NCI-H526 (cell line): ENCODE data around the gene DNAJB11.
A peak's percentile ranks its signal among the peaks of the same experiment; 100 is the strongest.

Experiments
- DNase-seq, 2 experiments: peaks; one replicate each; lab custom pipeline; 2025; lab: John Stamatoyannopoulos, UW

Gene DNAJB11

DNA sequence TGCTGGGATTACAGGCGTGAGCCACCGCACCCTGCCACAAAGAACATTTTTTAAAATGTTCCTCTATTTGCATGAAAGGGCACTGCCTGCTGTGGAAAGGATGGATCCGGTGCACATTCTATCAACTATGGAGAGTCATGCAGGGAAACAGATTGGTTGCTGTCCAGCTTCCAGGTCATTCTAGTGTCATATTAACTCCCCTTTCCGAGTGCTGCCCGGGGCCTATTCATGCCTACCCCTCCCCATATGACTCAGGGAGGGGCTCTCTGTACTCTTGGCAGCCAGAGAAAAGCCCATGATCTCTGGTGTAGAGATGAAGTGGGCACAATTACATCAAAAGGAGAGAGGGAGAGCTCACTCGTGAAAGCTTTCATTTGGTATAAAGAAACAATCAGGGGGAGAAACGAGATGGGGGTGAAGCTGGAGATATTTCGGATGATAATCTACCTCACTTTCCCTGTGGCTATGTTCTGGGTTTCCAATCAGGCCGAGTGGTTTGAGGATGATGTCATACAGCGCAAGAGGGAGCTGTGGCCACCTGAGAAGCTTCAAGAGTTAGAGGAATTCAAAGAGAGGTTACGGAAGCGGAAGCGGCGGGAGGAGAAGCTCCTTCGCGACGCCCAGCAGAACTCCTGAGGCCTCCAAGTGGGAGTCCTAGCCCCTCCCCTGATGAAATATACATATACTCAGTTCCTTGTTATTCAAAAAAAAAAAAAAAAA, 26.2 kb downstream of the DNAJB11 start:
- no peak for DNase-seq

DNA sequence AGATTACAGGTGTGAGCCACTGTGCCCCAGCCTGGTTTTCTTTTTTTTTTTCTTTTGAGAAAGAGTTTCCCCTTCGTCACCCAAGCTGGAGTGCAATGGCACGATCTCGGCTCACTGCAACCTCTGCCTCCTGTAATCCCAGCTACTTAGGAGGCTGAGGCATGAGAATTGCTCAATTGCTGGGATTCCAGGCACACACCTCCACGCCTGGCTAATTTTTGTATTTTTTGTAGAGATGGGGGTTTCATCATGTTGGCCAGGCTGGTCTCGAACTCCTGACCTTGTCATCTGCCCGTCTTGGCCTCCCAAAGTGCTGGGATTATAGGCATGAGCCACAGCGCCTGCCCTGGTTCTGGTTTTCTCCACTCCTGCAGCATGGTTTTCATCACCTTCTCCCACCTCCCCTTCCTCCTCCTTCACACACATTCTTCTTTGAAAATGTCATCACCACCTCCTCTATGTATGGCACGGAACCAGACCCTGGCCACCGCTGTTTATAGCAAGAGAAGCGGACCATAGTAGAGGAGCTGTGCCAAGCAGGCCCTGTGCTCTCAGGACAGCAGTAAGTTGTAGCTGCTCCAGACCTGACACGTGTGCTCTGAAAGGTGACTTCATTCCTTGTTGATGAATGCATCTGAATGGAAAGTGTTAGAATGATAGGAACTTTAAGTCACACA, 27.7 kb downstream of the DNAJB11 start:
- no peak for DNase-seq

DNA sequence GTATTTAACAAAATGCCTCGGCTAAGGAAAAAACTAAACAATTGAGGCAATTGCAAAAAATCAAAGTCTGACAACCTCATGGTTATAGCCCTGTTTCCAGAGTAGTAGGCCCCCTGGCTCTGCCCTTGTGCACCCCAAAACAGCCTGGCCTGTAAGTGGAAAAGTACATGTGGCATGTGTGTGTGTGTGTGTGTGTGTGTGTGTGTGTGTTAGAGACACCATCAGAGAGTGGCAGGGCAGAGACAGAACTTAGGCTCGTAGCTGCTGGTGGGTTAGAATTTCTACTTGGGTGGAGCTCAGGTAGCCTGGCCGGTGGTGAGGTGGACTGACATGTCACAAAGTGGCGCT, 28.2 kb downstream of the DNAJB11 start:
- DNase-seq: no peak

DNA sequence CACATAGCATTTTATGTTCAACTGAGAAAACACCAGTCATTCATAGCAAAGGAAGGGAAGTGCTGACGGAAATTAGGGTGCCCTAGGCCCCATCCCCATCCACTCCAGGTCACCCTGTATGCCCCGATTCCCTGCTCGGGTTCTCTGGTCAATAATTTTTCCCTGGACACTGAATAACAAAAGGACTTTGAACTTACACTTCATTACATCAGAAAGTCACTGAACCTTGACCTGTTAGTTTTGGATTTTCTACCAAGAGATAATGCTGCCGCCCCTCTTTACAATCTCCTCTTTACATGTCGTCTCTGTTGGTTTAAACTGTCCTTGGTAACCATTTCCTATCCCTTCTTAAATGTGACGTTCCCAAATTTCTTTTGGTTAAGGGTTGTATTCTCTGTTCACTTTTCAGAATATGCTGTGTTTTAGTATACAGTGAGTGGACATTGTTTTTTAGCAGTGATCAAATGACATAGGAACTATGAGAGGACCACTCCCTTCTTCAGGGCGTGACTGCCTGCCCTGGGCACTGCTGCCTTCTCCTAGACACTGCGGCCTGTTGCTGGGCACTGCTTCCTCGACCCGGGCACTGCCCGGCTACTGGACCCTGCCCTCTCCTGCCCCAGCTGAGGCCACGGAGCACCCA, 28.7 kb downstream of the DNAJB11 start:
- no peak for DNase-seq

DNA sequence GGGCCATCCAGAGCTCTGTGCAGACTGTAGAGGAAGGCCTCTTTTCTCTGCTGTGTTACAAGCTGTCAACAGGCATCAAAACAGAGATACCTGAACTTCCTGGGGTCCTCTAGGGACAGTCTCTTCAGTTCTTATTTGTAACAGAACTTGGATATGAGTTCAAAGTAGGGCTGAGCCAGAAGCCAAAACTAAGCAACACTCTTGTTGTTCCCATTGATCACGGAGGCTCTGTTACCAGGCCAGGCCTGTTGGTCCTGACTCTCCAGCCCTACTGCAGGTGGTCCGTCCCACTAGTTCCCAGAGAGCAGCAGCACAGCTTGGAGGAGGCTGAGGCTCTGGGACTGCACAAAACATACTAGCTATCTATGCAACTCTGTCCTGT, 29.3 kb downstream of the DNAJB11 start:
- no peak for DNase-seq

DNA sequence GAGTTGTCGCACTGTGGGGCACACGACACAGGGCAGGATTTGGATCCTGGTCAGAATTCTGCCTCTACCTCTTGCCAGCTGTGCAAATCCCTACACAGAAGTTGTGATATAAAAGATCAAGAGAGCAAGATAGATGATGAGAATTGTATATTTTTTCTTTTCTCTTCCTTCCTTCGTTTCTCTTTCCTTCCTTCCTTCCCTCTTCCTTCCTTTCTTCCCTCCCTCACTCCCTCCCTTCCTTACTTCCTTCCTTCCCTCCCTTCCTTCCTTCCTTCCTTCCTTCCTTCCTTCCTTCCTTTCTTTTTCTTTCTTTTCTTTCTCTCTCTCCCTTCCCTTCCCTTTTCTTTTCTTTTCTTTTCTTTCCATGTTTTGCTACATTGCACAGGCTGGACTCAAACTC, 30.4 kb downstream of the DNAJB11 start:
- no peak for DNase-seq

DNA sequence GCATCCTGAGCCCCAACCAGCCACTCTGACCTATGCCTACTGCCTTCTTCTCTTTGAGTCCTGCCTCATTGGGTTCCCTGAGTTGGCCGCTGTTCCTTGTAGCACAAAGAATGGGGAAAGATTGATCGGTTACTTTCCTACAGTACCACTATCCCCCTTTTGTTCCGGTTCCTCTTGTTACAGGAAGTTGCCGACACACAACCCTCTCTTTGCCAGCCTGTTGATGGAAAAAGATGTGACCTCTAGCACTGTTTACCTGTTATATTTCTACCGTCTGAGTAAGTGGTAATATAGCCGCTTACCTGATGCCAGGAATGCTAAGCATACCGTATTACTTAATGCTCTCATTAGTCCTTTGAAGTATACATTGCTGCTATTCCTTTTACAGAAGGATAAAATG, 32.6 kb downstream of the DNAJB11 start:
- DNase-seq: no peak

DNA sequence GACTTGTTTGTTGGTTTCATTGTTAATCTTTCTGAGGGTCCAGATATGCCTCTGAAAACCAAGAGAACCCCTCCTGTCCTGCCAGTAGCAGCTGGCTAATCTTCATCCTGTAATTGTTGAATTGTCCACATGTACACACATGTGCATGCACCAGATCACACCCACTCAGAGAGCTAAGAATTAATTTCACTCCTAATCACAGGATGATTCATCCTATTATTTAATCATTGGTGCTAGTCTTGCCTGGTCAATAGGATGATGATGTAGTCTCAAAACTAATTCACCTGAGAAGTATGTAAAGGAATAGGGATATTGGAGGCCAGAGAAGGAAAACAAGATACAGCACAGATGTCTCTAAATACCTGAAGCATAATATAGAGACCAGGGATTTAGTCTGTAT, 34.6 kb downstream of the DNAJB11 start:
- no peak for DNase-seq

DNA sequence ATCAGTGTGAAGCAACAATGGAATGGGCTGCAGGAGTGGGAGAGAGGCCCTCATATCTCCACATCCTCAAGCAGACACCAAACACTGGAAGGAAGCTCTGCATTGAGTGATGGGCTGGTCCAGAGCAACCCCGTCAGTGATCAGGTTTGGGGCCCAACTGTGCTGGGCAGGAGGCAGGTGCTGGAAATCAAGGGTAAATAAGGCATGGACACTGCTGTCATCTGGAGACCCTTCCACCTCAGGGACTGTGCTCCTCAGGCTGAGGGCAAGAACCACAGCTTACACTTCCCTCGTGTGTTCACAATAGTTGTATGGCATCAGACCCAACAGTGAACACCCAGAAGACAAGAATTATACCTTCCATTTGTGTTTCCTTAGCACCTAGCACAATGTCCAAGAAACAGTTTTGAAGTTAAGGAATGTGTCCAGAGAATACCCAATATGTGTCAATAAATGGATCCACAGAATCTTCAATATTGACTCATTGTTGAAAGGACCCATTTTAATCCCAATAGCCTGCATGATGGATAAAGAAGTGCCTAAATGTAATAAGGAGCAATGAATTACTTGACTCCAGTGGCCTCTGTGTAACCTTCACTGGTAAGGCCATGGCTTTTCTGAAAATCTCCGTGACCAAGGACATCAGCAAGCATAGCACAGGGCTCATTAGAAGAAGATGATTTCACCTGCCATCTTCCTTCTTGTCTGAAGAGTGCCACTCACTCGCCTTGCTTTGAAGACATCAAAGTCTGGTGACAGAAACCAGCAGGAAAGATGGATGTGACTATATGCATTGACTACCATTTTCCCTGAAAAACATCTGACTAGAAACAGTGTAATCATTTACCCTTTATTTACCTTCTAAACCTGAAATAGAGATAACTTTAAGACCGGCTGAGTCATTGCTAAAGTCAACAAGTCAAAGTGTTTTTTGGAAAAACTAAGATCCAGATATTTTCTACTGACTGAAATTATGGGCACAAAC, 35.3 kb downstream of the DNAJB11 start:
- DNase-seq: no peak

DNA sequence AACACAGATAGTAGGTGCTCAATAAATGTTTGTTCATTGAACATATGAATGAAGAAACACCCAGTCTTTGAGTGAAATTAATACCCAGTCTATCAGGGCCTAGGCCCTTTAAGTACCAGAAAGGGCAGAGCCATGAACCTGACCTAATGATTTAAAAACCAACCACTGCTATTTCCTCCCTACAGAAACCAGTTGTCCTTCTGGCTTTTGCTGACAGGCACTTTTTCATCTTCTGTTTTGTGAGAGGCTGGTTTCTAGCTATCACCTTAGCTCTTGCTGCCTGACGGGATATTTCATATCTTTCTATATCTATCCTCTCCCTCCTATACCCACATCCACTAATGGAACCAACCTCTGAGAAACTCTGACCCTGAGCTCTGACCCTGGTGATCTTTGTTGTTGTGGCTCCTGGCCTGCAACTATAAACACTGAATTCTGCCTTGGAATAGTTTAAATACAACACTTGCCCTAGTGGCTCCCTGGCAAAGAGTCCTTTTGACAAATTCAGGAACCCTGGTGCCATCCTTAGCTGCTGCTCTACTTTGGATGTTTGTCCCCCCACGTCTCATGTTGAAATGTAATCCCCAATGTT, 38.2 kb downstream of the DNAJB11 start:
- DNase-seq: no peak

DNA sequence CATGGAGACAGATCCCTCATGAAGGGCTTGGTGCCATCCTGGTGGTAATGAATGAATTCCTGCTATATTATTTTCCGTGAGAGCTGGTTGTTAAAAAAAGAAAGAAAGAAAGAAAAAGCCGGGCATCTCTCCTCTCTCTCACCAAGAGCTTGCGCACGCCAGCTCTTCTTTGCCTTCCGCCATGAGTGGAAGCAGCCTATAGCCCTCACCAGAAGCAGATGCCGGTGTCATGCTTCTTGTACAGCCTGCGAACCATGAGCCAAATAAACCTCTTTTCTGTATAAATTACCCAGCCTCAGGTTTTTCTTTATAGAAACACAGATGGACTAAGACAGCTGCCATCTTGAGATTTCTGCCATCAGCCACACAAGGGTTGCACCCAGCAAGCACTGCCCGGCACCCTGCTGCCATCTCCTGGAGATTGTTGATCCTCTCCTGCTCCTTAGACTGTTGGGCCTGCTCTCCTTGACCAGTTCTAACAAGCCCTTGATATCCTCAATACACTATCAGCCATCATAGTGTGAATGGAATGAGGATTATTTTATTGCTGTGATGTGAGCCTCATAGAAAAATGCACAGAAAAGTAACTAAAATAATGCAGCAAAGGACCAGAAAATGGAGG, 38.8 kb downstream of the DNAJB11 start:
- no peak for DNase-seq

DNA sequence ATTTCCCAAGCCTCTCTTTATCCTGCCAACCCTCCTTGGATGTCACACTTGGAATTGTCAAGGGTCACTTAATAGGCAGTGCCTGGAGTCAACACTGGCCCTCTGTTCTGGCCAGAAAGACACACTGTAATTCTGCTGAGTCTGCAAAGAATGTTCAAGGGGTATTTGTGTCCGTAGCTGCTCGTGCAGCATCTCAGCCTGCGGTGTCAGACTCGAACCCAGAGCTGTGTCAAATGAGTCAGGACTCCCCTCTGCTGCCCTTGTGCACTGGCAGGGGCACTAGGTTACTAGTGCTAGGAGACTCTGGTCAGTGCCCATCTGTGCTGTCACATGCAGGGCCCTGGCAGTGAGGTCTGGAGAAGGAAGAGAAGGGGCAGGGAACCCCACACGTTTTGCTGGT, 41.5 kb downstream of the DNAJB11 start:
- no peak for DNase-seq

DNA sequence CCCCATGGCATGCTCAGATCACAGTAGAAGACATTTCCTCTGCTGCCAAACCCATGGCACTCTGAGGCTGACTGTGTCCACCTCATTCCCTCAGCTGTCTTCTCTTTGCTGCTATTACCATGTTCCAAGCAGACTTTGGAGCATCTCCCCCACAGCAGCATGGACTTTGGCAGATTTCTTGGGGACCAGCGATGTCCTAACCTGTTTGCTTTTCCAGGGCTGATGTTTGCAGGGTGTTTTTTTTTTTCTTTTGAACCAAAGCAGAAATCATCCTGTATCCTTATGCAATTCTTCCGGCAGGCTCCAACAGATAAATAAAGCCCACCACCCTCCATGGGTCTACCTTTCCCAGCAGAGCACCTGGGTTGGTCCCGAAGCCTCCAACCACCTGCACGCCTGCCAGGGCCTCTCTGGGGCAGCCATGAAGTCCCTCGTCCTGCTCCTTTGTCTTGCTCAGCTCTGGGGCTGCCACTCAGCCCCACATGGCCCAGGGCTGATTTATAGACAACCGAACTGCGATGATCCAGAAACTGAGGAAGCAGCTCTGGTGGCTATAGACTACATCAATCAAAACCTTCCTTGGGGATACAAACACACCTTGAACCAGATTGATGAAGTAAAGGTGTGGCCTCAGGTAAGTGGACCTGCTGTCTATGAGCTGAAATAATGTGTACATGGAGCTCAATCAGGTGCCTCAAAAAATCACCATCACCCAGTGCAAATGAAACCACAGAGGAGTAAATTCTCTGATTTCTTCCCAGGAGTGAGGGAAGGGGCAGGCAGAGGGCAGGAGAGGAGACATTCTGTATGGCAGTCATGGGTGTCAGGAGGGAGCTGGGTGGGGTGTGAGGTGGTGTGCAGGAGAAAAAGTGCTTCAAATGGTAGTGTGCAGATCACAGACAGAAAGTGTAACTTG, 42.5 kb downstream of the DNAJB11 start, which contains the start of gene AHSG:
Gene AHSG, plus strand, starts transcription at position 340 of the 916 bp plus-strand sequence. Its CDS starts 82 bp downstream, at position 422.
- no peak for DNase-seq

DNA sequence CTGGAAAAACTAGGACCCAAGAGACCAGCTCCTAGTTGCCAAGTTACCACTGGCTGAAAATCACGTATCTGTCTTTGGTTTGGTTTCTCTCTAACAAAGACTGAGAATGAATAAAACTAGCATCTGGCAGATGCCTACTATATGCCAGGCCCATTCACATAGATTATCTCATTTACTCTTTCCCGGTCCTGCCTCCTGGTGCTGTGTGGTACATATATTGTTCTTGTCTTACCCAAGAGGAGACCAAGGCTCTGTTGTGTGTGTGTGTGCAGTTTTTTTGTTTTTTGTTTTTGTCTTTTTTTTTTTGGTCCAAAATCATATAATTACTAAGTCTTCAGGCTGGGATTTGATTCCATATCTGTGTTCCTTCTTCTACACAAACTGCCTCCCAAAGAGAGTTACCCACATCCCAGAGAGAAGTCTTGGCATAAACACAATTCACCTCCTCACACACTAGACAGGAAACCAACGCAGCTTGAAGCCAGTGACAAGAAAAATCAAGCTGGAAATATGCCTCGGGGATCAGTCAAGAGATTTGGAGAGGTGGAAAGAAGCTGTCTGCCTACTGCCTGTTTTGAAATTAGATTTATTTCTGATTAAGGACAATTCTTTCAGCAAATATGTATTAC, 43.2 kb downstream of the DNAJB11 start:
- no peak for DNase-seq

DNA sequence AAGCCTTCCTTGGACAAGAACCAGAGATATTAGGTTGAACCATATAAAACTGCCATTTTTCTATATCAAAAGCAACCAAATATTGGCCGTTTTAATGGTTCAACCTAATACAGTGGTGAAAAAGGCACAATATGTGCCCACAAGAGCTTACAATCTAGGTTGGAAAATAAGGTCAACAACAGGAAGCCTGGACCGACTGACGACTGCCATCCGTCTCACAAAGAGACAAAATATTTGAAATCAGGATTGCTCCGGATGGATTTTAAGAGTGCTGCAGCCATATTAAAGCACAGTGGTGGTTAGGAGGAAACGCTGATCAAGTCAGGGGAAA, 43.7 kb downstream of the DNAJB11 start:
- DNase-seq: no peak

DNA sequence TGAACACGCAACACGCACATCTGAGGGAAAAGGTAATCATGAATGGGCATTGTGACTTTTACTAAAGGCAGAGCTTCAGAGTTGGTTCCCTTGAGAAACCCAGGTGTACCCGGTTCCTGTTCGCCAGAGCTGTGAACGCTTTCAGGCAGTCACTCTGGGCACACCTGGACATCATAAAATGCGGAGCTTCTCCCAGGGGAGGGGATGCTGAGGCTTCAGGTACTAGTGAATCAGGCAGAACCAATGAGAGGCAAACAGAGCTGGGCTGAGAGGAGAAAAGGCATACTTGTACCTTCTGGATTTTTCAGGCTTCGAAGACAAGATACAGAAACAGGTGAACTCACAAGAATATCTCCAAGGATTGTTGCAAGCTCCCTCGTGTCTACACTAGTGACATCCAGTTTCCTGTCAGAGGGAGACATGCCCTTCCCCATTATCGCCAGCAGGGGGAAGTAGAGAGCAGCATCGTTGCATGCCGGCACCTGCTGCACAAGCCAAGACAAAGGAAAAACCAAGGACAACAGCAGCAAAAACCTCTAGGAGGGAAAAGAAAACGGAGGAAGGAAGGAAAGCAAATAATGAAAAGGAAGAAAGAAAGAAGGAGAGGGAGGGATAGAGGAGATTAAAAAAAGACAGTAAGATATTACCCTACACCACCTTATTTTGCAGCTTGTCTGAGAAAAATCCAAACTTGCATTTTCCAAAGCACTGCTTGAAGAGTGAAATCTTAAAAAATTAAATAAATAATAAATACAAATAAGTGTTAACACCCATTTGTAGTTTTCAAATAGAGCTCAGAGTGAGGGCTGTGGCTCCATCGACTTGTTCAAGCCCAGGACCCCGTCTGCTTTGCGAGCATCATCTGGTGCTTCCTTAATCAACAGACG, 44.3 kb downstream of the DNAJB11 start:
- peak; percentile 72 to 87 for DNase-seq

DNA sequence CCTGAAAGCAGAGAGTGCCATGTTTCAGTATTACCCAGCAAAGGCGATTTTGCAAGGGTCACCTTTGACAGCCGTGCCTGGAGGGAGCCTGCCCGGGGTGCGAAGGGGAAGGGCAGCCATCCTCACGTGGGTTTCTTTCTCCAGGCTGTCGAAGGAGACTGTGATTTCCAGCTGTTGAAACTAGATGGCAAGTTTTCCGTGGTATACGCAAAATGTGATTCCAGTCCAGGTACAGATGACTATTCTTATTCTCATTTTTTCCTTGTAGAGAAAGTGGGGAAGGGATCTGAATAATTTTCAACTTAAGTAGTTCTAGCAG, 45.7 kb downstream of the DNAJB11 start:
- no peak for DNase-seq

DNA sequence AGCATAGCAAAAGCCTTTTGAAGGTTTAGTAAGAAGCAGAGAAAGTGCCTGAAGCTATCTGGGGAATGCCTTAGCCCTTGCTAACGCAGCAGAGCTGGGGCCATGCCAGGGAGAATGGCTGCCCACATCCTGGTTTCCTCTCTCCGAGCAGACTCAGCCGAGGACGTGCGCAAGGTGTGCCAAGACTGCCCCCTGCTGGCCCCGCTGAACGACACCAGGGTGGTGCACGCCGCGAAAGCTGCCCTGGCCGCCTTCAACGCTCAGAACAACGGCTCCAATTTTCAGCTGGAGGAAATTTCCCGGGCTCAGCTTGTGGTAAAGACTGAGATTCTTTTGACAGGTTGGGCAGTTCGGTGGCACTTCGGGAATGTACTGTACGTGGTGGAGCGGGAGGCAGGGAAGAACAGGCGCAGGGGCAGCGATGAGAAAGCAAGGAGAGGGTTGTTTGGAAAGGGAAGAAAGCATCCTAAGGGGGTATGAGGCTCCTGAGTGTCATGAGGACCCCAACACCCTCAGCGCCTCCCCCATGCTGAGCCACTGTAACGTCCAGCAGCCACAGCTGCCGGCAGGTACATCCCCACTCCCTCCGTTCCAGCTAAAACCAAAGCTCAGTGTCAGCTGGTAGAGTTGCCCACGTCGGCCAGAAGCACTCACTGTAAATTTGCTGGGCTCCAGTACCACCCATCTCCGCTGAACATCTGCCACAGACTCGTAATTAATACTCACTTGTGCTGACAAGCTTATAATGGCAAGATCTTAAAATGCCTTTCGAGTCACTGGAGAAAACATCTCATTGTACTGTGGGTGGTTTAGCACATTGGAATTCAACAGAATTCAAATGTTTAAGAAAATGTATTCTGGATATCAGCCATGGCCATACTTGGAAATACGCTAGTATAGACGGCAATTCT, 46.8 kb downstream of the DNAJB11 start:
- peak; percentile 50 to 87 for DNase-seq
